ENCODE results near the gene RAB15.

Gene RAB15

DNA sequence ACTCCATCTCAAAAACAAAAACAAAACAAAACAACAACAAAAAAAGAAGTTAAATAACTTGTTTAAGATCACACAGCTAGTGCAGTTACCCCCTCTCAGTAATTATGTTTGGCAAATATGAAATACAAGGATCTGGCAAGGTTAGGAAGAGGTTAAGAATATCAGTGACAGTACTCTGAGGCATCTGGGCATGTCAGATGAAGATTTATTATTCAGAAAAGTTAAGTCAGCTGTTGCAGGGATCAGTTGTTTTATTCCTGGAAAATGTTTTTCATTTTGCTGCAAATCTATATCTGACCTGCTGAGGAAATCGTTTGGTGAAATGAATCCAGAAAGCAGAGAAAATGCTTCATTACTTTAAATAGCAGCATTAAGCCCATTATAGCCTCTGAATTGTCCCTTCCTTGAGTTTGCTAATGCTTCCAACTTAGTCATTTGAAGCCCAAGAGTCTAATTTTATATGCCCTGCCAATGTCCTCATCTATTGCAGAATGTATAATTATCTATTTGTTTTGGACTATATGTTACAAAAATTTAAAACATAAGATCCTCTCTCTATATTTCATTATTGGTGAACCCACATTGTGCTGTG, 37.7 kb downstream of the RAB15 start:
- FAIRE-seq (no peak), DNase-seq (ENCODE audit: insufficient read length, low spot score) (no peak)
- TF ChIP-seq, protein P1, sequence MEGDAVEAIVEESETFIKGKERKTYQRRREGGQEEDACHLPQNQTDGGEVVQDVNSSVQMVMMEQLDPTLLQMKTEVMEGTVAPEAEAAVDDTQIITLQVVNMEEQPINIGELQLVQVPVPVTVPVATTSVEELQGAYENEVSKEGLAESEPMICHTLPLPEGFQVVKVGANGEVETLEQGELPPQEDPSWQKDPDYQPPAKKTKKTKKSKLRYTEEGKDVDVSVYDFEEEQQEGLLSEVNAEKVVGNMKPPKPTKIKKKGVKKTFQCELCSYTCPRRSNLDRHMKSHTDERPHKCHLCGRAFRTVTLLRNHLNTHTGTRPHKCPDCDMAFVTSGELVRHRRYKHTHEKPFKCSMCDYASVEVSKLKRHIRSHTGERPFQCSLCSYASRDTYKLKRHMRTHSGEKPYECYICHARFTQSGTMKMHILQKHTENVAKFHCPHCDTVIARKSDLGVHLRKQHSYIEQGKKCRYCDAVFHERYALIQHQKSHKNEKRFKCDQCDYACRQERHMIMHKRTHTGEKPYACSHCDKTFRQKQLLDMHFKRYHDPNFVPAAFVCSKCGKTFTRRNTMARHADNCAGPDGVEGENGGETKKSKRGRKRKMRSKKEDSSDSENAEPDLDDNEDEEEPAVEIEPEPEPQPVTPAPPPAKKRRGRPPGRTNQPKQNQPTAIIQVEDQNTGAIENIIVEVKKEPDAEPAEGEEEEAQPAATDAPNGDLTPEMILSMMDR (IDR thresholded peaks at IDR 0.05; ENCODE audit: insufficient read depth, missing control alignments), result no peak

DNA sequence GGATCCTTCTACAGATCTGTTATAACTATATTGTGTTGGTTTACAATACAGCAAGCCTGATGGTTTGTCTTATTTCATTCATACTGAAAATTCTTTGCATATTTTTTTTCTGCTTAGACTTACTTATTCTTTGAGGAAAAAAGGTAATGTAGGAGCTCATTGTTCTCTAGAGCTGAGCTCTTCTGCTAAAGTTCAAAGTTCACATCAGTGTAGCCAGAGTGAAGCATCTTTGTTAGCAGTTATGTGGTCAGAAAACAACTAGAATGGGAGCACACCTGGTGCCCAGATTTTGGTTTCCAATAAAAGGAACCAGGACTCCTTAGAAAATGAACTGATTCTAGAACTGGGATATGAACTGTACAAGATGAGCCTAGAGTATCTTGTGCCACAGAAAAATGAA, 39.9 kb downstream of the RAB15 start:
- no peak for DNase-seq (ENCODE audit: insufficient read length, low spot score)
- TF ChIP-seq, protein P1 (IDR thresholded peaks at IDR 0.05; ENCODE audit: insufficient read depth, missing control alignments), result no peak
- FAIRE-seq, result no peak

DNA sequence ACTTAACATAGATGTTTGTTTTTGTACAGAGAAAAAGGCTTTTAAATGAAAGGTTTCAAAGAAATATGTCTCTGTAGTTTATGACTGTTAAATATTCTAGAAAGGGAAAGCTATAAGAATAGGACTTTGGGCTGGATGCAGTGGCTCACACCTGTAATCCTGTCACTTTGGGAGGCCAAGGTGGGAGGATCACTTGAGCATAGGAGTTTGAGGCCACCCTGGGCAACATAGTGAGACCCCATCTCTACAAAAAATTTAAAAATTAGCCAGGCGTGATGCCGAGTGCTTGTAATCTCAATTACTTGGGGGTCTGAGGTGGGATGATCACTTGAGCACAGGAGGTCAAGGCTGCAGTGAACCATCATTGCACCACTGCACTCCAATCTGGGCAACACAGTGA, 41.0 kb downstream of the RAB15 start:
- DNase-seq (ENCODE audit: insufficient read length, low spot score) (no peak), FAIRE-seq (no peak)
- TF ChIP-seq, protein P1 (IDR thresholded peaks at IDR 0.05; ENCODE audit: insufficient read depth, missing control alignments), result no peak

DNA sequence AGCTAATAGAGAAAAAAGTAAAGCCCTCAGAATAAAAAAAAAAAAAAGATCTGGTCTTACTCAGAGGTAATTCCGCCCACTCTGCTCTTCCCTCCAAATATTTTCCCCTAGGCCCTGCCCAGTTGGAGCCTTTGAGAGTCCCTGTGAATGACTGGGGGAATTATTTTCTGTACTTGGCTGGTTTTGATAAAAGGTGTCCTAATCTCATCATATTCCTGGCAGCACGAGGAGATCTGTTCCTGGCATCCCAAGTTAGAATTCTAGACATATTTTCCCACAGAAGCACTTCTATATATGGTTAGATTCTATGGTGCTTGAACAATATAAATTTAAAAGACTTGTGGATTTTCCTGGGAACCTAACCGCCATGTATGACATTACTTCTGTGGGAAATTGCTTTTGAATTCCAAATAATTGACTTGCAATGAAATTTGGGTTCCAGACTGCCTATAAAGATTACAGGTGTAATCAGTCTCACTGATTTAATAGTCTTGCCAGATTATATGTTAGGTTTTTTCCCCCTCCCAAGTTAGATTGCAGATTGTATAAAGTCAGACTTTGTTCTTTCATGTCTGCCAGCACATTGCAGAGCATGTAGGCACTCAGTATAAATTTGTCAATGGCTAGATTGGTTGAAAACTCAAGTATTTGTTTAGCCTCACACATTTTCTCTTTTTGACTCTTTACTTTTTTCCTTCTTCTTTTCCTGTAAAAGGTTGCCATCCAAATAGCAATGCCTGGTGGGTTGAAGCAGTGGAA, 41.9 kb downstream of the RAB15 start:
- no peak for DNase-seq (ENCODE audit: insufficient read length, low spot score)
- TF ChIP-seq, protein P1 (IDR thresholded peaks at IDR 0.05; ENCODE audit: insufficient read depth, missing control alignments), result no peak
- no peak for FAIRE-seq

DNA sequence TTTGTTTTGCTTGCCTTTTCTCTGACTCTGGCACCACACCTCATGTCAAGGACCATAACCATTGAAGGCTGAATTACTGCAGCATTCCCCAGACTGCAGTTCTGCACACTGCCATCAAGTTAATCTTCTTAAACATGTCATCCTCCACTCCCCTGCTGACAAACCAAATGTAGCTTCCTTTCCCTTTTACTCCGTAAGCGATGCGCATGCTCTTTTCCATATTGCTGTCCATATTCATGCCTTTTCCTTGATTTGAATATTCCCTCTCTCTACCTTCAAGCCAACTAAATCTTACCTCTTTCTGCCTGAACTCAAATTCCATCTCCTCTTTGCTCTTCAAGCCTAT, 43.1 kb downstream of the RAB15 start:
- DNase-seq (ENCODE audit: insufficient read length, low spot score) (no peak), FAIRE-seq (no peak)
- TF ChIP-seq, protein P1 (IDR thresholded peaks at IDR 0.05; ENCODE audit: insufficient read depth, missing control alignments), result no peak

DNA sequence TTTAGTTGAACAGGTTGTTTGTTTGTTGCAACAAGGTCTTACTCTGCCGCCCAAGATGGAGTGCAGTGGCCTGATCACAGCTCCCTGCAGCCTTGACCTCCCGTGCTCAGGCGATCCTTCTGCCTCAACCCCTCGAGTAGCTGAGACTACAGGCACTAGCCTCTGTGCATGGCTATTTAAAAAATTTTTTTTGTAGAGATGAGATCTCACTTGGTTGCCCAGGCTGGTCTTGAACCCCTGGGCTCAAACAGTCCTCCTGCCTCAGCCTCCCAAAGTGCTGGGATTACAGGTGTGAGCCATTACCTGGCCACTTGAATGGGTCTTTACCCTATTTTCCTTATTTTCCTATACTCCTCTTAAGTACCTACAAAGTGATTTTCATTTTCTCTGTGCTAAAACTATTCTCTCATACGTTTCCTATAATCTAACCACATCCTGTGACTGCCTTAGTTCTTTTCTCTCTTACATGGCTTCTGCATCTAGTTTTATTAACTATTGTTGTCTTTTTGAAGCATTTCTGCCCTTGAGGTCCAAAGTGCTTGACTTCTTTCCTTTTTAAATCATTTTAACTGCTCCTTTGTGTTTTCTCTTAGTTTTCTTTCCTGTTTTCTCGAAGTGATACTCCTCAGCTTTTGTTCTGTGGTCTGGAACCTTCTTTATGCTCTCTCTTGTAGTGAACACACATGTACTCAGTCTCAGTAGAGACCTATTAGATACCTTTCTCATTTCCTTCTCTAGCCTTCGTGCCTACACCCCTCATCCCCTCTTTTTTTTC, 43.7 kb downstream of the RAB15 start:
- TF ChIP-seq, protein P1 (IDR thresholded peaks at IDR 0.05; ENCODE audit: insufficient read depth, missing control alignments), result no peak
- DNase-seq (ENCODE audit: insufficient read length, low spot score) (no peak), FAIRE-seq (no peak)
